ENCODE data around the gene TCF12.

TCF12 gene

GRCh38 chr15:57236561-57237300 is 318.3 kb downstream of the TCF12 start:
- Histone ChIP-seq H3K36me3 (ENCODE audit: control insufficient read depth, insufficient read depth, low read length, severe bottlenecking) (peaks cover 42% of the 10 kb centered on the region), H3K9me3 (ENCODE audit: control insufficient read depth, low read length) (no peaks in the 10 kb centered on the region), H3K9ac (ENCODE audit: low read length) (no peak overlapping the region), H3K27me3 (replicated peaks; ENCODE audit: control insufficient read depth, insufficient read depth, low read length) (no peaks in the 10 kb centered on the region), H3K4me1 (ENCODE audit: control insufficient read depth, insufficient read depth, low read length) (no peaks in the 10 kb centered on the region), H3K4me3 (ENCODE audit: low read length) (no peak overlapping the region)
- DNase-seq (ENCODE audit: low read depth), result no peak

- Histone ChIP-seq H3K9me3 (ENCODE audit: control insufficient read depth, low read length) (no peaks in the 10 kb centered on the region), H3K27me3 (replicated peaks; ENCODE audit: control insufficient read depth, insufficient read depth, low read length) (no peaks in the 10 kb centered on the region), H3K4me1 (ENCODE audit: control insufficient read depth, insufficient read depth, low read length) (no peaks in the 10 kb centered on the region), H3K36me3 (ENCODE audit: control insufficient read depth, insufficient read depth, low read length, severe bottlenecking) (peaks cover 41% of the 10 kb centered on the region), H3K4me3 (ENCODE audit: low read length) (no peak overlapping the region), H3K9ac (ENCODE audit: low read length) (no peak overlapping the region)
- DNase-seq (ENCODE audit: low read depth), result no peak
Measured at GRCh38 chr15:57237301-57237642, 318.8 kb downstream of the TCF12 start.

- Histone ChIP-seq H3K36me3 (ENCODE audit: control insufficient read depth, insufficient read depth, low read length, severe bottlenecking) (peaks cover 37% of the 10 kb centered on the region), H3K27me3 (replicated peaks; ENCODE audit: control insufficient read depth, insufficient read depth, low read length) (no peaks in the 10 kb centered on the region), H3K4me1 (ENCODE audit: control insufficient read depth, insufficient read depth, low read length) (no peaks in the 10 kb centered on the region), H3K9me3 (ENCODE audit: control insufficient read depth, low read length) (no peaks in the 10 kb centered on the region), H3K9ac (ENCODE audit: low read length) (no peak overlapping the region), H3K4me3 (ENCODE audit: low read length) (no peak overlapping the region)
- no peak for DNase-seq (ENCODE audit: low read depth)
Measured at GRCh38 chr15:57237676-57238075, 319.2 kb downstream of the TCF12 start.

DNA sequence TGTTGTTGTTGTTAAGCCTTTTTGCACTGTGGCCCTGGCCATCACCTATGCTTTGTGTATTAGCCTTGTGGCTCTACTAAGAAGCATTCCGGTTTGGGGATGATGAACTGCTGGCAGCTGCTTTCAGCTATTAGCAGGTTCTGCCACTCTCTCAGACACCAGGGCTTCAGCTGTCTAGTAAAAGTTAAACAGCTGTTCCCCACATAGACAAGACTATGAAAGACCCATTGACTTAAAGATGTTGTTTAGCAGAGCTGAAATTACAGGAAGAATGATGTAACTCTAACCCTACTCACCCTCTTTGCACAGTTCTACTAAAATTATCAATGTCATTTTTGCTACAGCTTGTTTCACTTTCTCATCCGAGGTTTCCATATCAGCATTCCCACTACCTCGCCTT is 326.7 kb downstream of the TCF12 start:
- H3K4me3 ChIP-seq (ENCODE audit: low read length), result no peak overlapping the region
- no peaks in the 10 kb centered on the region for H3K4me1 ChIP-seq (ENCODE audit: control insufficient read depth, insufficient read depth, low read length)
- H3K36me3 ChIP-seq (ENCODE audit: control insufficient read depth, insufficient read depth, low read length, severe bottlenecking), result peaks cover 36% of the 10 kb centered on the region
- no peak overlapping the region for H3K9ac ChIP-seq (ENCODE audit: low read length)
- no peaks in the 10 kb centered on the region for H3K9me3 ChIP-seq (ENCODE audit: control insufficient read depth, low read length)
- no peaks in the 10 kb centered on the region for H3K27me3 ChIP-seq (replicated peaks; ENCODE audit: control insufficient read depth, insufficient read depth, low read length)
- no peak for DNase-seq (ENCODE audit: low read depth)

DNA sequence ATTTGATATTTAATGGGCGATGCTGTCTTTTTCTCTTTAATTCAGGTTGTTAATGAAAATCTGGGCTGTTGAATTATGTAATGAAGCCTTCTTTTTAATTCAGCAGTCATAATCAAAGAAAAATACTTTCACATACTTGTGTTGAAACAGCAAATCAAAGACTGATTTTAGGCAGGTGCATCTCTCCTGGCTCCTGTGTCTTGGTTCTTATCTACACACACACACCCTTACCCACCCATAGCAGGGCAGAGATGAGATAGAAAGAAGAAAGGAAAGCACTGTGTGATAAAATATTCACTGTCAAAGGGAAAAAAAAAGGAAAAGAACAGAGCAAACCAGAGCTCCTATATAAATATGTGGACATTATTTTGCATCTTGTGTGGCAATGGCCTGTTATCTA is 327.3 kb downstream of the TCF12 start:
- no peak for DNase-seq (ENCODE audit: low read depth)
- Histone ChIP-seq H3K9me3 (ENCODE audit: control insufficient read depth, low read length) (no peaks in the 10 kb centered on the region), H3K4me3 (ENCODE audit: low read length) (no peak overlapping the region), H3K27me3 (replicated peaks; ENCODE audit: control insufficient read depth, insufficient read depth, low read length) (no peaks in the 10 kb centered on the region), H3K9ac (ENCODE audit: low read length) (no peak overlapping the region), H3K4me1 (ENCODE audit: control insufficient read depth, insufficient read depth, low read length) (no peaks in the 10 kb centered on the region), H3K36me3 (ENCODE audit: control insufficient read depth, insufficient read depth, low read length, severe bottlenecking) (peaks cover 36% of the 10 kb centered on the region)

- Histone ChIP-seq H3K4me1 (ENCODE audit: control insufficient read depth, insufficient read depth, low read length) (peaks cover 10% of the 10 kb centered on the region), H3K36me3 (ENCODE audit: control insufficient read depth, insufficient read depth, low read length, severe bottlenecking) (peaks cover 36% of the 10 kb centered on the region), H3K9me3 (ENCODE audit: control insufficient read depth, low read length) (peaks cover 4% of the 10 kb centered on the region), H3K4me3 (ENCODE audit: low read length) (no peak overlapping the region), H3K27me3 (replicated peaks; ENCODE audit: control insufficient read depth, insufficient read depth, low read length) (no peaks in the 10 kb centered on the region), H3K9ac (ENCODE audit: low read length) (no peak overlapping the region)
- no peak for DNase-seq (ENCODE audit: low read depth)
Measured at GRCh38 chr15:57248074-57248473, 329.6 kb downstream of the TCF12 start.

- Histone ChIP-seq H3K4me1 (ENCODE audit: control insufficient read depth, insufficient read depth, low read length) (peaks cover 21% of the 10 kb centered on the region), H3K36me3 (ENCODE audit: control insufficient read depth, insufficient read depth, low read length, severe bottlenecking) (peaks cover 17% of the 10 kb centered on the region), H3K9me3 (ENCODE audit: control insufficient read depth, low read length) (peaks cover 4% of the 10 kb centered on the region), H3K9ac (ENCODE audit: low read length) (no peak overlapping the region), H3K27me3 (replicated peaks; ENCODE audit: control insufficient read depth, insufficient read depth, low read length) (no peaks in the 10 kb centered on the region), H3K4me3 (ENCODE audit: low read length) (no peak overlapping the region)
- peak; percentile 30 for DNase-seq (ENCODE audit: low read depth)
Measured at GRCh38 chr15:57251308-57251707, 332.9 kb downstream of the TCF12 start.

- H3K4me3 ChIP-seq (ENCODE audit: low read length), result peak overlapping the region; percentile 40
- DNase-seq (ENCODE audit: low read depth), result peak; percentile 72
- no peaks in the 10 kb centered on the region for H3K27me3 ChIP-seq (replicated peaks; ENCODE audit: control insufficient read depth, insufficient read depth, low read length)
- no peak overlapping the region for H3K9ac ChIP-seq (ENCODE audit: low read length)
- H3K36me3 ChIP-seq (ENCODE audit: control insufficient read depth, insufficient read depth, low read length, severe bottlenecking), result peaks cover 14% of the 10 kb centered on the region
- peaks cover 21% of the 10 kb centered on the region for H3K4me1 ChIP-seq (ENCODE audit: control insufficient read depth, insufficient read depth, low read length)
- peaks cover 4% of the 10 kb centered on the region for H3K9me3 ChIP-seq (ENCODE audit: control insufficient read depth, low read length)
Measured at GRCh38 chr15:57251941-57252340, 333.5 kb downstream of the TCF12 start.

GRCh38 chr15:57253082-57253481 is 334.6 kb downstream of the TCF12 start:
- H3K27me3 ChIP-seq (replicated peaks; ENCODE audit: control insufficient read depth, insufficient read depth, low read length), result no peaks in the 10 kb centered on the region
- H3K4me1 ChIP-seq (ENCODE audit: control insufficient read depth, insufficient read depth, low read length), result peaks cover 21% of the 10 kb centered on the region
- DNase-seq (ENCODE audit: low read depth), result no peak
- no peak overlapping the region for H3K4me3 ChIP-seq (ENCODE audit: low read length)
- H3K9ac ChIP-seq (ENCODE audit: low read length), result no peak overlapping the region
- peaks cover 5% of the 10 kb centered on the region for H3K36me3 ChIP-seq (ENCODE audit: control insufficient read depth, insufficient read depth, low read length, severe bottlenecking)
- peaks cover 4% of the 10 kb centered on the region for H3K9me3 ChIP-seq (ENCODE audit: control insufficient read depth, low read length)

DNA sequence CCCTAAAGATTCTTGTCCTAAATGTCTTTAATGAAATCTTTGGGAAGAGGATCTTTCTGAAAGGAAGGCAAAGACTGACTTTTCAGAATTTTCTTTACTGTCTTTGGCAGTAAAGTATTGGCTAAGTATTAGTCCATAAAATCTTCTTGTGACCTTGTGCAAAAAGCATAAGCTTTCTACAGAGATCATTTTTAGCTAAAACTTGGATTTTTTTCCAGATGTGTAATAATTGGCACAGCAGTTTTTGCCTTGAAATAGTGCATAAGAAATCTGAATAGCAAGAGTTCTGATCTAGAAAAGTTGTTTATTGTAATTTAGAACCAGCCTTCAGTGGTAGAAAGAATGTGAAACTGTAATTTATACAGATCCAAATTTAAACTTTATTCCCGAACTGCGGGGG is 335.1 kb downstream of the TCF12 start:
- Histone ChIP-seq H3K36me3 (ENCODE audit: control insufficient read depth, insufficient read depth, low read length, severe bottlenecking) (peaks cover 5% of the 10 kb centered on the region), H3K9ac (ENCODE audit: low read length) (peak overlapping the region; percentile 40), H3K4me1 (ENCODE audit: control insufficient read depth, insufficient read depth, low read length) (peaks cover 21% of the 10 kb centered on the region), H3K27me3 (replicated peaks; ENCODE audit: control insufficient read depth, insufficient read depth, low read length) (no peaks in the 10 kb centered on the region), H3K9me3 (ENCODE audit: control insufficient read depth, low read length) (peaks cover 4% of the 10 kb centered on the region), H3K4me3 (ENCODE audit: low read length) (no peak overlapping the region)
- no peak for DNase-seq (ENCODE audit: low read depth)

- Histone ChIP-seq H3K9me3 (ENCODE audit: control insufficient read depth, low read length) (peaks cover 4% of the 10 kb centered on the region), H3K4me3 (ENCODE audit: low read length) (no peak overlapping the region), H3K4me1 (ENCODE audit: control insufficient read depth, insufficient read depth, low read length) (peaks cover 25% of the 10 kb centered on the region), H3K36me3 (ENCODE audit: control insufficient read depth, insufficient read depth, low read length, severe bottlenecking) (peaks cover 5% of the 10 kb centered on the region), H3K9ac (ENCODE audit: low read length) (no peak overlapping the region), H3K27me3 (replicated peaks; ENCODE audit: control insufficient read depth, insufficient read depth, low read length) (no peaks in the 10 kb centered on the region)
- no peak for DNase-seq (ENCODE audit: low read depth)
Measured at GRCh38 chr15:57255751-57256341, 337.4 kb downstream of the TCF12 start.

DNA sequence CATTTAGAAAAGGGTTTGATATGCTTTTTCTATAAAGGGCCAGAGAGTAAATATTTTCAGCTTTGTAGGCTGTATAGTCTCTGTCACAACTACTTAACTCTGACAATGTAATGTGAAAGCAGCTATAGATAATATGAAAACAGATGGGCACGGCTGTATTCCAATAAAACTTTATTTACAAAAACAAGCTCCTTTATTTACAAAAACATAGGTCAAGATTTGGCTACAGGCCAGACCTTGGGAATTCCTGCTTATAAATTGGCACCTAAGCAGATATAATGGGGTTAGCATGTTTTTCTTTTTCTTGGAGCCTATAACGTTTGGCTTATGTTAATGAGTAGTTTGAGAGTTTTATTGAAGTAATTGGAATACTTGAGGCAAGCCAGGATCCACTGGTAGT is 338.5 kb downstream of the TCF12 start:
- DNase-seq (ENCODE audit: low read depth), result no peak
- Histone ChIP-seq H3K4me1 (ENCODE audit: control insufficient read depth, insufficient read depth, low read length) (peaks cover 27% of the 10 kb centered on the region), H3K36me3 (ENCODE audit: control insufficient read depth, insufficient read depth, low read length, severe bottlenecking) (peaks cover 7% of the 10 kb centered on the region), H3K27me3 (replicated peaks; ENCODE audit: control insufficient read depth, insufficient read depth, low read length) (no peaks in the 10 kb centered on the region), H3K9me3 (ENCODE audit: control insufficient read depth, low read length) (no peaks in the 10 kb centered on the region), H3K9ac (ENCODE audit: low read length) (no peak overlapping the region), H3K4me3 (ENCODE audit: low read length) (no peak overlapping the region)
